NT2/D1 (cell line): ENCODE measurements around the gene VEGFC.

Experiments used
- DNase-seq: peaks from one replicate; pipeline ENCODE4 v3.0.0-alpha.2; 2011; ENCODE audit warnings: low read depth, low spot score
- H3K27me3 ChIP-seq: 2 replicates; pipeline ENCODE4 v1.6.0; 2011; ENCODE audit warnings: mild to moderate bottlenecking; ENCODE audit not compliant: insufficient read length, insufficient read depth
- H3K36me3 ChIP-seq: 2 replicates; pipeline ENCODE4 v1.6.1; 2011; ENCODE audit warnings: mild to moderate bottlenecking, low read length, mixed read lengths; ENCODE audit not compliant: insufficient read depth, insufficient read length
- H3K4me1 ChIP-seq: 2 replicates; pipeline ENCODE4 v1.5.1; 2011; ENCODE audit not compliant: insufficient read depth, insufficient read length
- H3K4me3 ChIP-seq: 2 replicates; pipeline ENCODE4 v1.5.1; 2011; ENCODE audit warnings: low read depth; ENCODE audit not compliant: insufficient read length
- H3K9ac ChIP-seq: 2 replicates; pipeline ENCODE4 v1.6.0; 2011; ENCODE audit warnings: low read depth; ENCODE audit not compliant: insufficient read length
- H3K9me3 ChIP-seq: 2 replicates; pipeline ENCODE4 v1.5.1; 2011; ENCODE audit warnings: mild to moderate bottlenecking, low read length; ENCODE audit not compliant: insufficient read depth
- SUZ12 ChIP-seq: IDR thresholded peaks from 2 replicates; pipeline ENCODE4 v1.6.1; 2011; ENCODE audit not compliant: insufficient read length, insufficient read depth; ENCODE audit errors: extremely low read depth
- YY1 ChIP-seq: IDR thresholded peaks from 2 replicates; pipeline ENCODE4 v1.6.1; 2011; ENCODE audit not compliant: insufficient read length, insufficient read depth
- ZNF274 ChIP-seq: IDR thresholded peaks from 2 replicates; pipeline ENCODE4 v1.6.1; 2011; ENCODE audit warnings: mild to moderate bottlenecking, low read depth, low read length

The VEGFC gene

DNA sequence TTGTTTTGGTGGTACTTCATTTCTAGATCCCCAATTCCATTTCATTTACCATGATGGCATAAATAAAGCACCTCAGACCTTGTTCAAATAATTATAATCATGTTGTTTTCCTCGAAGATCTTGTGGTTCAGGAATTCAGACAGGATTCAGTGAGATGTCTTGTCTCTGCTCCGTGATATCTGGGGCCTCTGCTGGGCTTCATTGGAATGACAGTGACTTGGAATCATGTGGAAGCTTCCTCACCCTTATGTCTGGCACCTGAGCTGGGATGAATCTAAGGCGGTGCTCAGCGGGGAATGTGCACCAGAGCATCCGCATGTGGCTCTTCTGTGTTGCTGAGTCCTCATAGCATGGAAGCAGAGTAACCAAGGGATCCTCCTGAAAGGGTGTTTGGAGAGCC is 132.2 kb downstream of the VEGFC start:
- no peak for DNase-seq
- no peak overlapping the region for H3K4me3 ChIP-seq
- no peaks in the 10 kb centered on the region for H3K4me1 ChIP-seq
- no peaks in the 10 kb centered on the region for H3K27me3 ChIP-seq
- H3K9me3 ChIP-seq = no peaks in the 10 kb centered on the region
- TF ChIP-seq YY1 = no peak
- TF ChIP-seq SUZ12 = no peak
- no peak for TF ChIP-seq ZNF274
- H3K9ac ChIP-seq = no peak overlapping the region
- no peaks in the 10 kb centered on the region for H3K36me3 ChIP-seq

DNA sequence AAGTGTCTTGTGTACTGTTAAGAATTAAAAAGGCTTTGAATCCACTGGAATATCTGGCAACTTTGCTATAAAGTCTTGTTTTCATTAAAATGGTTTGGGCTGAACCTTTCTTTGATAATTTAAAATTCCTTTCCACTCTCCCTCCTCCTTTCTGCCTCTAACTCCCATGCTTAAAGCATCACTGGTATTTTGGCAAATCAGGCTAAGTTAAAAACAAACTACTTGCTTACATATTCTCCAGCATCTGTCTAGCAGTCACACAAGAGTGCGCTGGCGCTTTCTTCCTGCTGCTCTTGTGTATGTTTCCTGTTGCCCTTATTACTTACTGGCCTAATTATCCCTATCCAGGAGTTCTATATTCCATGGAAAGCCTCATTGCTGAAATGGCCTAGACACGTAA is 136.6 kb downstream of the VEGFC start:
- no peak for TF ChIP-seq SUZ12
- TF ChIP-seq ZNF274 = no peak
- TF ChIP-seq YY1 = no peak
- Histone ChIP-seq H3K4me3 (no peak overlapping the region), H3K36me3 (no peaks in the 10 kb centered on the region), H3K9me3 (no peaks in the 10 kb centered on the region), H3K27me3 (no peaks in the 10 kb centered on the region), H3K4me1 (no peaks in the 10 kb centered on the region), H3K9ac (no peak overlapping the region)
- DNase-seq = no peak

DNA sequence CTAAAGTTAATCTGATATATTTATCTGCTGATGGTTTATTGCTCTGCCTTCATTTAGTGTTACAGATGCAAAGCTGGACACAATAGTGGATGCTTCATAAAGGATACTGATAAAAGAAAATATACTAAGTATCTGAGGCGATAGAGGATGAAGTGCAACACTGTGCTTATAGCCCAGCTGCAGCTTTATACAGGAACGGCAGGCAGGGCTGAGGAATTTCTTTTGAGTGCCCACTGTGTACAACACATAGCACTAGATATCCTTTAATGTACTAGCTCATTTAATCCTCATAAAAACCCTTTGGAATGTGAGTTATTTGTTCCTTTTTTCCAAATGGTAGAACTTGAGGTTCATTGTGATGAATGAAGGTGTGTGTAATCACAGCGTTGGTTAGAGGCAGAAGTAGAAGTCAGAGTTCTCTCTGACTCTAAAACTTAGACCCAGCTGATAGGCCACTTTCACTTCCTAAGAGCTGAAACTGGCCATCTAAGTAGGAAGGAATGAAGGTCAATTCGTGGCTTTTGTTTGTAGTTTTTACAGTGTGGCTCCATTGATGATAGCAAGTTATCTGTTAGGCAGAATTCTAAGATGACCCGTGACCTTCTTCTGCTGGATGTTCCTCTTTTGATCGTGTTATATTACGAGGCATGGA is 138.0 kb downstream of the VEGFC start:
- TF ChIP-seq ZNF274 (no peak), YY1 (no peak), SUZ12 (no peak)
- Histone ChIP-seq H3K9ac (no peak overlapping the region), H3K27me3 (no peaks in the 10 kb centered on the region), H3K9me3 (no peaks in the 10 kb centered on the region), H3K4me3 (no peak overlapping the region), H3K36me3 (no peaks in the 10 kb centered on the region), H3K4me1 (no peaks in the 10 kb centered on the region)
- no peak for DNase-seq

DNA sequence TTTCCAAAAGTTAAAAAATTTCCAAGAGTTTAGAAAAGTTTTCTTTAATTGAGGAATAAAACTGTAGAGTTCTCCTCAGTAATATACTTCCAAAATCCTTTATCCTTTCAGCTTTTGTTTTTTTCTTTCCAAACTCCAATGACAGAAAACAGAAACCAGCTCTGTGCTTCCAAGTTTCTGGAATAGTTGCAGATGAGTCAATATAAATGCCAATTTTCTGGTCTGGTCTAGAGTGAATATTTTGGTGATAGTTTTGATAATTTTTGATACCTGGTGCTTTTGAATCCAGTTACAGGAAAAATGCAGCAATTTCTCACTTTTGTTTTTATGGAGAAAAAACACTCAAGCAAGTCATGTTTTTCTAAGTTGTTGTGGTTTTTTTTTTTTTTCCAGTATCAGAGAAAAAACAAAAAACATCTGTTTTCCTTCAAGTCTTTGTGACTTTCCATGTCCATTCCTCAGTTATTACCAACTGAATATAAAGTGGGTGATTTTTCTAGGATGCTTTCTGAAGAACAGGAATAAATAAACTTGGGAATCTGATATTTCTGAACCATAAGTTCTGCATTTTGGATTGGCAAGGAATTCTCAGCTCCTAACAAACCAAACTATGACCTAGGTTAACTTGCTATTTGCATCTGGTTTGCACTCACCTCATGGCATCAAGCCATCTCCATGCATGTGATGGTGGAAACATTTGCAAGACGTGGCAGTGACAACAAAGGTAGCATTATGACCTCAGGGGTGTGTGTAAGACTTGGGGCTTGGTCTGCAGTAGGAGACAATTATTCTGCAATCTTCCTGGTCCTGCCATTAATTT is 139.1 kb downstream of the VEGFC start:
- TF ChIP-seq YY1 (no peak), SUZ12 (no peak), ZNF274 (no peak)

DNA sequence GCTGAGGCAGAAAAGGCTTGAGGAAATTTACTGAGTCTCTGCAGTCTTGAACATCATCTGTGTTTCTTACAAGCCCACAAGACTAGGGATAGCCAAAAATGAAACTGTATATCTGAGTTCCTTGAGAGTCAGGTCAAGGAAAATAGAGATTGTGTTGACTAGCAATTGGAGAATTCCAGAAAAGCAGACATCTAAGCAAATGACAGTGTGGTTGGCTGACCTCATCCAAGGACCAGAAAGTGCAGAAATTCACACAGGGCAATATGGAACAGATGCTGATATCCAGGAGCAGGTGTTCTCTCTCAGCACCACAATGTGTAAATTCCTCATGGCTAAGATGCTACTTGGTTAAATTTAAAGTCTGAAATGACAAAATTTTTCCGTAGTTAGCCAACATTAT is 146.4 kb downstream of the VEGFC start:
- H3K9me3 ChIP-seq = no peaks in the 10 kb centered on the region
- H3K27me3 ChIP-seq = no peaks in the 10 kb centered on the region
- no peaks in the 10 kb centered on the region for H3K36me3 ChIP-seq
- no peak overlapping the region for H3K9ac ChIP-seq
- no peaks in the 10 kb centered on the region for H3K4me1 ChIP-seq
- DNase-seq = no peak
- no peak for TF ChIP-seq YY1
- no peak overlapping the region for H3K4me3 ChIP-seq

More for the DNA sequence above, 139.1 kb downstream of the VEGFC start:
- H3K27me3 ChIP-seq = no peaks in the 10 kb centered on the region
- DNase-seq = no peak
- no peak overlapping the region for H3K9ac ChIP-seq
- H3K9me3 ChIP-seq = no peaks in the 10 kb centered on the region
- H3K36me3 ChIP-seq = no peaks in the 10 kb centered on the region
- no peaks in the 10 kb centered on the region for H3K4me1 ChIP-seq
- H3K4me3 ChIP-seq = no peak overlapping the region

DNA sequence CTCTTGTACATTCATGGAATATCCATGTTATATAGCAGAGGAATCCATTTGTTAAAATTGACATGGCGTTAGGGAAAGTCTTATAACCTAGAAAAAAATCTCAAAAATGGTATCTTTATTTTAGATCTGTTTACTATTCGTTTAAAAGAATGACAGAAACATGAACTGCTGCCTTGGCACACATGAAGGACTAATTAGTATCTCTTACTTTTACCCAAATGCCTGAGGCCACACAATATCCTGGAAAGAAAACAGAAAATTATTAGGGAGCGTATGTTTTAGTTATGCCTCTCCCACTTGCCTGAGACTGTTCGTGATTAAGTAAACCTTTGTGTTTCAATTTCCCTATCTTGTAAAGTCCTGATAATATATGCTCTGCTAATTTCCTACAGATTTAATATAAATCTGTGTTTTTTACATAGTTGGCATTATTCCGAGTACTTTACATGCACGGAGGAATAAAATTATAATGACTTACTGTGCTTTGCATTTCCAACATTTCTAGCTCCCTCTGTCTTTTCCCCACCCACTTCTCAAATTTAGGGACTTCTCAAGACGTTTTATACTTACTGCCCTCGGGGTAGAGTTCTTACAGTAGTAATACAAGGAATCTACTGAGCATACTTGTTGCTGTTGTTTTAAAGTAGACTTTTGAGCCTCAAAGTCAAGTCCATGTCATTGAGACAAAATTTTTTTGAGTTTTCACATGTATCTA is 147.3 kb downstream of the VEGFC start:
- Histone ChIP-seq H3K4me1 (no peaks in the 10 kb centered on the region), H3K9ac (no peak overlapping the region), H3K9me3 (no peaks in the 10 kb centered on the region), H3K4me3 (no peak overlapping the region), H3K36me3 (no peaks in the 10 kb centered on the region), H3K27me3 (no peaks in the 10 kb centered on the region)
- DNase-seq = no peak
- TF ChIP-seq SUZ12 = no peak
- TF ChIP-seq YY1 = no peak
- TF ChIP-seq ZNF274 = no peak

DNA sequence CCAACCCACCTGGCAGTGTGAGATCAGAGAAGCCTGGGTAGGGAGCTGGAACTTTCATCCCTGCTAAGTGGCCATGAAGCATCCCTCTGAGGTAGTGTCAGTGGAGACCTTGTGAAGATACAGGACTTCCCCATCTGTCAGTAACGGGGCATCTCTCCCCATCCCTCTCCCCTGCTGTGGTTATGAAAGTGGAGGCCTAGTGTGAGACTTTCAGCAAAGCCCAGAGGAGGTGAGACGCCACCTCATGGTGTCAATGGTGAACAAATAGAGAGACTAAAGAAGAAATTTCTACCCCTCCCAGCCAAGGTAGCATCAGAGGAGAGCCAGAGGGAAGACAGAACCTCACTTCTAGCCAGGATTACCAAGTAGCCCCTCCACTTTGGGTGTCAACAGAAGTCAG is 150.2 kb downstream of the VEGFC start:
- no peak overlapping the region for H3K9ac ChIP-seq
- no peaks in the 10 kb centered on the region for H3K9me3 ChIP-seq
- no peaks in the 10 kb centered on the region for H3K27me3 ChIP-seq
- no peaks in the 10 kb centered on the region for H3K4me1 ChIP-seq
- H3K4me3 ChIP-seq = no peak overlapping the region
- H3K36me3 ChIP-seq = no peaks in the 10 kb centered on the region
- TF ChIP-seq YY1 (no peak), ZNF274 (no peak), SUZ12 (no peak)
- no peak for DNase-seq
